Neural cell (in vitro differentiated cells): ENCODE measurements around the gene SLC25A26. TPM values are rescaled to one million over a fixed set of nuclear protein-coding genes. Genes with fewer than 3 reads are reported as not detected.

ENCODE experiments used
- H2AFZ ChIP-seq: fragments of 200-600, 300-800 bp; sonication (generic), shearing (Covaris generic); 2 replicates; pipeline ENCODE4 v1.6.0; 2014; ENCODE audit warnings: low read depth, mild to moderate bottlenecking, antibody characterized with exemption, low read length, moderate library complexity
- H3F3A ChIP-seq: fragments of 200-600 bp; shearing (Covaris generic); 2 replicates; pipeline ENCODE4 v1.6.1; 2016; ENCODE audit warnings: mild to moderate bottlenecking, moderate library complexity, mixed read lengths, antibody characterized with exemption, low read length; ENCODE audit not compliant: insufficient read depth, poor library complexity, severe bottlenecking
- H3K27ac ChIP-seq: fragments of 200-600, 300-800 bp; sonication (generic), shearing (Covaris generic); 2 replicates; pipeline ENCODE4 v1.5.1; 2014; ENCODE audit warnings: mild to moderate bottlenecking, low read length, moderate library complexity
- H3K27me3 ChIP-seq: fragments of 300-800, 200-600 bp; sonication (generic), shearing (Covaris generic); 2 replicates; pipeline ENCODE4 v1.6.0; 2014; ENCODE audit warnings: mild to moderate bottlenecking, low read depth, low read length, moderate library complexity; ENCODE audit not compliant: insufficient read depth
- H3K36me3 ChIP-seq: fragments of 300-800, 200-600 bp; sonication (generic), shearing (Covaris generic); 2 replicates; pipeline ENCODE4 v1.5.1; 2014; ENCODE audit warnings: mild to moderate bottlenecking, antibody characterized with exemption, low read length, moderate library complexity; ENCODE audit not compliant: insufficient read depth
- H3K4me2 ChIP-seq: fragments of 300-800, 200-600 bp; sonication (generic), shearing (Covaris generic); 2 replicates; pipeline ENCODE4 v1.6.0; 2014; ENCODE audit warnings: mild to moderate bottlenecking, low read length
- H3K4me3 ChIP-seq: fragments of 300-800, 200-600 bp; sonication (generic), shearing (Covaris generic); 2 replicates; pipeline ENCODE4 v1.5.1; 2014; ENCODE audit warnings: mild to moderate bottlenecking, low read length, moderate library complexity
- H3K79me2 ChIP-seq: fragments of 200-600 bp; shearing (Covaris generic); replicated peaks from 2 replicates; pipeline ENCODE4 v1.6.0; 2014; ENCODE audit warnings: mild to moderate bottlenecking, low read length, moderate library complexity; ENCODE audit not compliant: insufficient read depth
- H3K9ac ChIP-seq: fragments of 300-800, 200-600 bp; sonication (generic), shearing (Covaris generic); 2 replicates; pipeline ENCODE4 v1.6.1; 2016; ENCODE audit warnings: mild to moderate bottlenecking, low read length, mixed read lengths
- H3K9me2 ChIP-seq: fragments of 200-600 bp; shearing (Covaris generic); 2 replicates; pipeline ENCODE4 v1.6.1; 2016; ENCODE audit warnings: mild to moderate bottlenecking, low read length, mixed read lengths; ENCODE audit not compliant: insufficient read depth
- H3K9me3 ChIP-seq: fragments of 200-600, 300-800 bp; sonication (generic), shearing (Covaris generic); 2 replicates; pipeline ENCODE4 v1.6.1; 2016; ENCODE audit warnings: mild to moderate bottlenecking, mixed run types, low read length, moderate library complexity, mixed read lengths
- H4K20me1 ChIP-seq: fragments of 200-600 bp; shearing (Covaris generic); 2 replicates; pipeline ENCODE4 v1.6.1; 2016; ENCODE audit warnings: mild to moderate bottlenecking, mixed run types; ENCODE audit not compliant: insufficient read depth
- EP300 ChIP-seq: fragments of 450-650 bp; conservative IDR thresholded peaks from 2 replicates; pipeline ENCODE4 v1.6.1; 2014; ENCODE audit warnings: antibody characterized with exemption, mild to moderate bottlenecking, moderate library complexity; ENCODE audit not compliant: poor library complexity, severe bottlenecking
- EZH2 ChIP-seq: fragments of 200-600, 300-800 bp; shearing (Covaris generic), sonication (generic); IDR thresholded peaks from 2 replicates; pipeline ENCODE4 v1.6.1; 2014; ENCODE audit warnings: antibody characterized with exemption, low read length, borderline replicate concordance, mild to moderate bottlenecking; ENCODE audit not compliant: insufficient read depth, poor library complexity, severe bottlenecking
- MXI1 ChIP-seq: fragments of 450-650 bp; conservative IDR thresholded peaks from 2 replicates; pipeline ENCODE4 v1.6.1; 2014; ENCODE audit warnings: antibody characterized with exemption, mild to moderate bottlenecking; ENCODE audit not compliant: poor library complexity, severe bottlenecking
- POLR2AphosphoS5 ChIP-seq: IDR thresholded peaks from 2 replicates; pipeline ENCODE4 v1.6.1; 2012
- RAD21 ChIP-seq: fragments of 450-650 bp; conservative IDR thresholded peaks from 2 replicates; pipeline ENCODE4 v1.6.1; 2014; ENCODE audit warnings: antibody characterized with exemption, mild to moderate bottlenecking, moderate library complexity
- SMC3 ChIP-seq: fragments of 450-650 bp; conservative IDR thresholded peaks from 2 replicates; pipeline ENCODE4 v1.6.1; 2014; ENCODE audit warnings: antibody characterized with exemption, mild to moderate bottlenecking, moderate library complexity; ENCODE audit not compliant: poor library complexity
- TAF1 ChIP-seq: IDR thresholded peaks from 2 replicates; pipeline ENCODE4 v1.6.1; 2012; ENCODE audit warnings: low read depth
- polyA plus RNA-seq: library from polyadenylated mRNA; depleted of rRNA; stranded (reverse); fragments of >200 nt; gene quantifications from 2 replicates; pipeline ENCODE4 v1.2.3, GENCODE V29; 2014
- TF ChIP-seq, protein P1 (sequence below): IDR thresholded peaks from 2 replicates; pipeline ENCODE4 v1.6.1; 2012; ENCODE audit warnings: borderline replicate concordance
- TF ChIP-seq, protein P2 (sequence below): fragments of 450-650 bp; IDR thresholded peaks from 2 replicates; pipeline ENCODE4 v1.5.1; 2014; ENCODE audit warnings: antibody characterized with exemption, mild to moderate bottlenecking, moderate library complexity; ENCODE audit not compliant: poor library complexity, severe bottlenecking

The SLC25A26 gene
- polyA plus RNA-seq, 1 donor from 2014 or later, result 21.0 TPM

DNA sequence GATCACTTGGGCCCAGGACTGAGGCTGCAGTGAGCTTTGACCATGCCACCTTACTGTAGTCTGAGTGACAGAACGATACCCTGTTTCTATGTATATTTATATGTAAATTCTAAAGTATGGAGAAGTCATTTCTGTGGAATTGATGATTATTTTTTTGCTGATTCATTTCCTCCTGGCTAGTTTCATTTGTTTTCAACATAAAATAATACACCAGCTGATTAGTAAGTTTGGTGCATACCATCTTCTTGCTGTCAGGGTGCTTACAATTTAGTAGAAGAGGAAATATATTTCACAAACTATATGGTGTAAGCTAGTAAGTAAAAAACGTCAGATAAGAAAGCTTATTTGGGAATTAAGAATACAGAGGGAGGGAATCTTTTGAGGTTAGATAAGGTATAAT, 36.0 kb downstream of the SLC25A26 start:
- Histone ChIP-seq H2AFZ (no peak overlapping the region), H3K4me2 (no peak overlapping the region), H3K9me3 (no peaks in the 10 kb centered on the region), H3K9me2 (no peaks in the 10 kb centered on the region), H3F3A (no peaks in the 10 kb centered on the region), H3K9ac (no peak overlapping the region), H4K20me1 (no peaks in the 10 kb centered on the region), H3K27ac (no peak overlapping the region), H3K36me3 (no peaks in the 10 kb centered on the region), H3K79me2 (no peaks in the 10 kb centered on the region), H3K27me3 (no peaks in the 10 kb centered on the region), H3K4me3 (no peak overlapping the region)
- TF ChIP-seq EP300 (no peak), RAD21 (no peak), SMC3 (no peak), POLR2AphosphoS5 (no peak), EZH2 (no peak), MXI1 (no peak), TAF1 (no peak)
- TF ChIP-seq, protein P1, sequence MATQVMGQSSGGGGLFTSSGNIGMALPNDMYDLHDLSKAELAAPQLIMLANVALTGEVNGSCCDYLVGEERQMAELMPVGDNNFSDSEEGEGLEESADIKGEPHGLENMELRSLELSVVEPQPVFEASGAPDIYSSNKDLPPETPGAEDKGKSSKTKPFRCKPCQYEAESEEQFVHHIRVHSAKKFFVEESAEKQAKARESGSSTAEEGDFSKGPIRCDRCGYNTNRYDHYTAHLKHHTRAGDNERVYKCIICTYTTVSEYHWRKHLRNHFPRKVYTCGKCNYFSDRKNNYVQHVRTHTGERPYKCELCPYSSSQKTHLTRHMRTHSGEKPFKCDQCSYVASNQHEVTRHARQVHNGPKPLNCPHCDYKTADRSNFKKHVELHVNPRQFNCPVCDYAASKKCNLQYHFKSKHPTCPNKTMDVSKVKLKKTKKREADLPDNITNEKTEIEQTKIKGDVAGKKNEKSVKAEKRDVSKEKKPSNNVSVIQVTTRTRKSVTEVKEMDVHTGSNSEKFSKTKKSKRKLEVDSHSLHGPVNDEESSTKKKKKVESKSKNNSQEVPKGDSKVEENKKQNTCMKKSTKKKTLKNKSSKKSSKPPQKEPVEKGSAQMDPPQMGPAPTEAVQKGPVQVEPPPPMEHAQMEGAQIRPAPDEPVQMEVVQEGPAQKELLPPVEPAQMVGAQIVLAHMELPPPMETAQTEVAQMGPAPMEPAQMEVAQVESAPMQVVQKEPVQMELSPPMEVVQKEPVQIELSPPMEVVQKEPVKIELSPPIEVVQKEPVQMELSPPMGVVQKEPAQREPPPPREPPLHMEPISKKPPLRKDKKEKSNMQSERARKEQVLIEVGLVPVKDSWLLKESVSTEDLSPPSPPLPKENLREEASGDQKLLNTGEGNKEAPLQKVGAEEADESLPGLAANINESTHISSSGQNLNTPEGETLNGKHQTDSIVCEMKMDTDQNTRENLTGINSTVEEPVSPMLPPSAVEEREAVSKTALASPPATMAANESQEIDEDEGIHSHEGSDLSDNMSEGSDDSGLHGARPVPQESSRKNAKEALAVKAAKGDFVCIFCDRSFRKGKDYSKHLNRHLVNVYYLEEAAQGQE, result no peak
- TF ChIP-seq, protein P2, sequence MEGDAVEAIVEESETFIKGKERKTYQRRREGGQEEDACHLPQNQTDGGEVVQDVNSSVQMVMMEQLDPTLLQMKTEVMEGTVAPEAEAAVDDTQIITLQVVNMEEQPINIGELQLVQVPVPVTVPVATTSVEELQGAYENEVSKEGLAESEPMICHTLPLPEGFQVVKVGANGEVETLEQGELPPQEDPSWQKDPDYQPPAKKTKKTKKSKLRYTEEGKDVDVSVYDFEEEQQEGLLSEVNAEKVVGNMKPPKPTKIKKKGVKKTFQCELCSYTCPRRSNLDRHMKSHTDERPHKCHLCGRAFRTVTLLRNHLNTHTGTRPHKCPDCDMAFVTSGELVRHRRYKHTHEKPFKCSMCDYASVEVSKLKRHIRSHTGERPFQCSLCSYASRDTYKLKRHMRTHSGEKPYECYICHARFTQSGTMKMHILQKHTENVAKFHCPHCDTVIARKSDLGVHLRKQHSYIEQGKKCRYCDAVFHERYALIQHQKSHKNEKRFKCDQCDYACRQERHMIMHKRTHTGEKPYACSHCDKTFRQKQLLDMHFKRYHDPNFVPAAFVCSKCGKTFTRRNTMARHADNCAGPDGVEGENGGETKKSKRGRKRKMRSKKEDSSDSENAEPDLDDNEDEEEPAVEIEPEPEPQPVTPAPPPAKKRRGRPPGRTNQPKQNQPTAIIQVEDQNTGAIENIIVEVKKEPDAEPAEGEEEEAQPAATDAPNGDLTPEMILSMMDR, result no peak

DNA sequence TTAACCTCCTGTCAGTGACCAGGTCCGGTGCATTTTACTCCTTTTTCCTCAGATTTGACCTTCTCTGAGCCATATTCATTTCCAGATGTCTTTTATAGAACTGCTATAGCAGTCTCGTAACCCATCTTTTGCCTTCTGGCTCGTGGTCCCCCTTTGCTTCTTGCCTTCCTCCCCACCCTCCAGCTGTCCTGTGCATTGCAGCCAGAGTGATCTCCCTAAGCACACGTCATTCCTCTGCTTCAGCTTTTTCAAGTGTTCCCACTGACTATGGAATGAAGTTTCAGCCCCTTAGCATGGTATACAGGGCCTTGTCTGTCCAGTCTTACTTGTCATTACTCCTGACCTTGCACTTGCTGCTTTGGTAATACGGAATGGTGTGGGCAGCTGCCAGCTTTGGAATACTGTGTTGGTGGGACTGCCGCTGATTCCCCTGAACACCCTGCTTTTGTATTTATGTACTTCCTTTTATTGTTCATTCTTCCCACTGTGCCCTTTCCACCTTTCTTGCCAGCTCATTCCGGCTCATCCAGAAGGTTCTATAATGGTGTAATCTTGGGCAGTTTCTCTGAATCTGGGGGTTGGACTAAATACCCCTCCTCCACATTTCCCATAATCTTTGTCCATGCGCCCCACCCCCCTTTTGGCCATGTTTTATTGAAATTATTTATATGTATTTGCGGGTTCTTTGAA, 38.9 kb downstream of the SLC25A26 start:
- TF ChIP-seq POLR2AphosphoS5 (no peak), EP300 (no peak), EZH2 (no peak), TAF1 (no peak)
- TF ChIP-seq, protein P2, result no peak

More for the DNA sequence above, 38.9 kb downstream of the SLC25A26 start:
- H3K79me2 ChIP-seq, result no peaks in the 10 kb centered on the region
- no peaks in the 10 kb centered on the region for H3K27me3 ChIP-seq
- no peak overlapping the region for H3K9ac ChIP-seq
- H3F3A ChIP-seq, result no peaks in the 10 kb centered on the region
- H3K27ac ChIP-seq, result no peak overlapping the region
- H3K9me2 ChIP-seq, result no peaks in the 10 kb centered on the region
- no peak overlapping the region for H3K4me3 ChIP-seq
- H3K4me2 ChIP-seq, result no peak overlapping the region
- H2AFZ ChIP-seq, result no peak overlapping the region
- no peaks in the 10 kb centered on the region for H3K36me3 ChIP-seq
- H4K20me1 ChIP-seq, result no peaks in the 10 kb centered on the region
- no peaks in the 10 kb centered on the region for H3K9me3 ChIP-seq
